Fibroblast of villous mesenchyme (primary cell): ENCODE measurements around the gene CREBBP. TPM values are rescaled to one million over a fixed set of nuclear protein-coding genes. Genes with fewer than 3 reads are reported as not detected.

ENCODE experiments used
- DNase-seq: peaks from one replicate; pipeline ENCODE4 v3.0.0-alpha.2; 2010; ENCODE audit warnings: low read depth
- H3K4me3 ChIP-seq: 2 replicates; pipeline ENCODE4 v1.5.1; 2011; ENCODE audit warnings: low read depth, mild to moderate bottlenecking, low read length
- total RNA-seq: library from RNA; depleted of rRNA; stranded (reverse); fragments of >200 nt; gene quantifications from 2 replicates; pipeline ENCODE4 v1.2.3, GENCODE V29; 2012
- TF ChIP-seq, protein P1 (sequence below): IDR thresholded peaks from 2 replicates; pipeline ENCODE4 v1.5.1; 2012; ENCODE audit warnings: low read depth, mild to moderate bottlenecking, low read length; ENCODE audit not compliant: insufficient read depth

Gene CREBBP
- total RNA-seq, 1 donor = 32.0 TPM

DNA sequence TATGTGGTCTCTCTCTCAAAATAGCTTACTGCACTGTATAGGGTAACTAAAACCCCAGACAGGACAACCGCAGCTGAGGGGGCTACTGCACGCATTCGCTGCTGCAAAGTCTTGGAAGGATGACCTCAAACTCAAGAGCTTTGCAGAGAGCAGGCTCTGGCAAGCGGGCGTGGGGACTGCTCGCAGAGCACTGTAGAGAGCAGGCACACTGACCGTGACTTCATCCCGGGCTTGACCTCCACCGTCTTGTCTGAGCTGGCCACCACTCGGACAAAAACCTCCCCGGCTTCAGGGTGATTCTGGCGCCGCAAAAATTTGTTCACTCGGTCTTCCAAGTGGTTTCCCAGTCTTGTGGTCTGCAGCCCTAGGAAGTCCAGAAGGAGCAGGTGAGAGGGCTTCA lies 140.3 kb downstream of the CREBBP start:
- TF ChIP-seq, protein P1, sequence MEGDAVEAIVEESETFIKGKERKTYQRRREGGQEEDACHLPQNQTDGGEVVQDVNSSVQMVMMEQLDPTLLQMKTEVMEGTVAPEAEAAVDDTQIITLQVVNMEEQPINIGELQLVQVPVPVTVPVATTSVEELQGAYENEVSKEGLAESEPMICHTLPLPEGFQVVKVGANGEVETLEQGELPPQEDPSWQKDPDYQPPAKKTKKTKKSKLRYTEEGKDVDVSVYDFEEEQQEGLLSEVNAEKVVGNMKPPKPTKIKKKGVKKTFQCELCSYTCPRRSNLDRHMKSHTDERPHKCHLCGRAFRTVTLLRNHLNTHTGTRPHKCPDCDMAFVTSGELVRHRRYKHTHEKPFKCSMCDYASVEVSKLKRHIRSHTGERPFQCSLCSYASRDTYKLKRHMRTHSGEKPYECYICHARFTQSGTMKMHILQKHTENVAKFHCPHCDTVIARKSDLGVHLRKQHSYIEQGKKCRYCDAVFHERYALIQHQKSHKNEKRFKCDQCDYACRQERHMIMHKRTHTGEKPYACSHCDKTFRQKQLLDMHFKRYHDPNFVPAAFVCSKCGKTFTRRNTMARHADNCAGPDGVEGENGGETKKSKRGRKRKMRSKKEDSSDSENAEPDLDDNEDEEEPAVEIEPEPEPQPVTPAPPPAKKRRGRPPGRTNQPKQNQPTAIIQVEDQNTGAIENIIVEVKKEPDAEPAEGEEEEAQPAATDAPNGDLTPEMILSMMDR = no peak
- DNase-seq = no peak

DNA sequence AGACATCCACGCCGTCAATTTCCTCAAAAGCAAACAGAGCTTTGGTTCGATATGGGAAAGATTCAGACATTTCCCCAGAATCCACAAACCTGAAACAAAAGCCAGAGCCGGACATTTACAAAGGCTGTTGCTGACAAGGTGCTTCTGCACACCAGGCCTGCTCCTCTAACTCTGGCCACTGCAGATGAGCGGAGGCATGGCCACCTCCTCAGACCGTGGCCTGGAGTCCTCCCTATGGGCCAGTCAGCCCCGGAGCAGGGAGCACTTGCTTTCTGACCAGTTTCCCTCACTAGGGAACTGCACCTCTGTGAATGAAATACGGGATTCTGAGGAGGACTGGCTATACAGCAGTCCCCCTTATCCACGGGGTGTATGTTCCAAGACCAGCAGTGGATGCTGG lies 140.9 kb downstream of the CREBBP start:
- no peak for DNase-seq
- TF ChIP-seq, protein P1 = no peak
- no peak overlapping the region for H3K4me3 ChIP-seq

More for the DNA sequence above, 140.3 kb downstream of the CREBBP start:
- no peak overlapping the region for H3K4me3 ChIP-seq

DNA sequence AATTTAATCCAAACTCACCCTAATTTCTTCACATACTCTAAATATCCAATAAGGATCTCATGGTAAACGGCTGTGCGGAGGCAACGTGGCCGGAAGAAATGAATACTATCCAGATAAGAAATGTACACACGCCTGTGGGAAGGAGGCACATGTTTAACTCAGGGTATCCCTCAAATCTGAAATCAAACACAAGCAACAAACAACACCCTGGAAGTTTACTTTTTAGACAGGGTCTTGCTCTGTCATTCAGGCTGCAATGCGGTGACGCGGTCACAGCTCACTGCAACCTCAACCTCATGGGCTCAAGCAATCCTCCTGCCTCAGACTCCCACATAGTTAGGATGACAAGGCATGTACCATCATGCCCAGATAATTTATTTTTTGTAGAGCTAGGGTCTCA lies 142.0 kb downstream of the CREBBP start:
- H3K4me3 ChIP-seq = no peak overlapping the region
- TF ChIP-seq, protein P1 = no peak
- no peak for DNase-seq

DNA sequence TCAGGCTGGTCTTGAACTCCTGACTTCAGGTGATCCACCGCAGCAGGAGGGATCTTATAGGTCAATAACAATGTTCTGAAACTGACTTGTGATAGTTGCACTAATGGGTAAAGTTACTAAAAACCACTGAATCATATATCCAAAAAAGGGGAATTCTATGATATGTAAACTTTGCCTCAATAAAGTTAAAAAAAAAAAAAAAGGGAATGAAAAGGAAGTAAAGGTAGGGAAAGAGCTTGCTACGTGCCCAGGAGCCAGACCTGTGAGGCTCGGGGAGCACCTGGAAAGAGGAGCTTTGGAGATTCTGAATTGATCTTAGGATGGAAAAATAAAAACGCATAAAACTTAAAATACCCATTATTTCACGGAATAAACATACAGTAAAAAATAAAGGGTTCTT lies 142.4 kb downstream of the CREBBP start:
- no peak overlapping the region for H3K4me3 ChIP-seq
- no peak for DNase-seq
- TF ChIP-seq, protein P1 = no peak

DNA sequence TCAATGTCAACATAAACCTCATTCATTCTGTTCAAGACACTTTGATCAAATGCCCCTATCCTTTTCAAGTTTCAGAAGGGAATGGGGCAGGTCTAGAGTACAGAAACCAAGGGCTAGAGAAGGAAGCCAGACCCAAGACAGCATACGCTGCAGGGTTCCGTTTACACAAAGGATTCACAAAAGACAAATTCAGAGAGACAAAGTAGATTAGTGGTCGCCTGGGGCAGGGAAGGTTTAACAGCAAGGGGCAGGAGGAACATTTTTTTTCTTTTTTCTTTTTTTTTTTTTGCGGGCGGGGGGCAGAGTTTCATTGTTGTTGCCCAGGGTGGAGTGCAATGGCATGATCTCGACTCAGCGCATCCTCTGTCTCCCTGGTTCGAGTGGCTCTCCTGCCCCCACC lies 143.3 kb downstream of the CREBBP start:
- no peak for DNase-seq
- no peak overlapping the region for H3K4me3 ChIP-seq
- TF ChIP-seq, protein P1 = no peak

DNA sequence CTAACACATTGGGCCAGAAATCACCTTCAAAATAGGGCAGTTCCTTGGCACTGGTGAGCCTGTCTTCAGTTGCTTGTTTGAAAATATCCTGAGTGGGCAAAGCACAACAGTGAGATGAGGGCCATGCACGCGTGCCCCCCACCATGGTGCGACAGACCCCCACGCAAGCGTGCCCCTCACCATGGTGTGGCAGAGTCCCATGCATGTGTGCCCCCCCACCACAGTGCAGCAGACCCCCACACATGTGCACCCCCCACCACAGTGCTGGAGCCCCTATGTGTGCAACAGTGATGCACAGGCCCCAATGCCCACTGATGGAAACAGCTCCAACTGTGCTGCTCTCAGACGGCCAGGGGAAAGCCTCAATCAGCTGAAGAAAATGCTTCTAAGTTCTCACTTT lies 144.4 kb downstream of the CREBBP start:
- no peak for DNase-seq
- TF ChIP-seq, protein P1 = no peak
- no peak overlapping the region for H3K4me3 ChIP-seq

DNA sequence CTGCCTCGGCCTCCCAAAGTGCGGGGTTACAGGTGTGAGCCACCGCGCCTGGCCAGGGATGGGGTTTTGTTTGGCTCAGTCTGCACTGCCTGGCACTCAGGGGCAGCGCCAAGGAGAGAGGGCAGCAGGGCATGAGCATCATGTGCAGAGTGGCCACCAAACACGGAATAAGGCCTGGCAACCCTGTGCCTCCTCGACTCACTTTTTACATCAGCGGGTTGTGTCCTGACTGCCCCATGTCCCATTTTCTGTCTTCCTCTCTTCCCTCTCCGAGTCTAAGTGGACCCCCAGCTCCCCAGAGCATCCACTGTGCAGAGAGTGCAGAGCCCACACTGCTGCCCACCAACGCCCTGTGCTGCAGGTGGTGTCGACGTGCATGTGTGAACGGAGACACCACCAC lies 145.0 kb downstream of the CREBBP start:
- no peak for DNase-seq
- TF ChIP-seq, protein P1 = no peak

More for the DNA sequence above, 145.0 kb downstream of the CREBBP start:
- no peak overlapping the region for H3K4me3 ChIP-seq
